ENCODE data around the gene SNX15. TPM values are rescaled to one million over a fixed set of nuclear protein-coding genes. Genes with fewer than 3 reads are reported as not detected.

Gene SNX15
- total and polyA plus RNA-seq, 12 donors, result 16.4 to 35.9 (median 22.5) TPM

- intact Hi-C loops (cut with DNase I), result loop anchor here in 1 of 2 donors (10.0 kb wide), 2 partner anchors 60 to 170 kb away; partner anchors contain the start of gene CDC42BPG
- Histone ChIP-seq H3K27me3 (no peaks in the 10 kb centered on the region), H3K4me3 (peak overlapping the region in 3 of 4 donors; percentile 42 to 76 (median 55)), H3K9me3 (replicated peaks in 1 of 3) (no peaks in the 10 kb centered on the region), H3K27ac (peak overlapping the region; percentile 95 to 100 (median 98)), H3K4me1 (replicated peaks in 1 of 2) (peaks cover 12 to 17% of the 10 kb centered on the region in 2 donors), H3K36me3 (replicated peaks in 1 of 2) (peaks cover 0 to 14% of the 10 kb centered on the region in 2 donors)
- TF ChIP-seq CTCF (IDR thresholded peaks at IDR 0.05), result no peak
- no peak for TF ChIP-seq POLR2A (IDR thresholded peaks at IDR 0.05)
- peak in 2 of 7 donors; percentile 35 to 59 for DNase-seq
- WGBS, 4 donors, result 31 to 54% (median 37%) methylated on average over 13 to 23 of the region's 23 CpGs
Observed at GRCh38 chr11:65014726-65015227, 12.5 kb upstream of the SNX15 start.

GRCh38 chr11:65016705-65017104 lies 10.5 kb upstream of the SNX15 start:
- Histone ChIP-seq H3K27me3 (no peaks in the 10 kb centered on the region), H3K9me3 (replicated peaks in 1 of 3) (no peaks in the 10 kb centered on the region), H3K4me3 (no peak overlapping the region), H3K27ac (no peak overlapping the region), H3K4me1 (replicated peaks in 1 of 2) (peaks cover 12 to 17% of the 10 kb centered on the region in 2 donors), H3K36me3 (replicated peaks in 1 of 2) (peaks cover 0 to 27% of the 10 kb centered on the region in 2 donors)
- 76 to 94% (median 82%) methylated on average over 4 of the region's 4 CpGs for WGBS, 4 donors
- no peak for DNase-seq
- no peak for TF ChIP-seq CTCF (IDR thresholded peaks at IDR 0.05)
- no peak for TF ChIP-seq POLR2A (IDR thresholded peaks at IDR 0.05)
- intact Hi-C loops (cut with DNase I), result loop anchor here in 1 of 2 donors (10.0 kb wide), 2 partner anchors 58 to 172 kb away; partner anchors contain the start of gene CDC42BPG

- 92 to 97% (median 95%) methylated on average over 6 of the region's 6 CpGs for WGBS, 4 donors
- Histone ChIP-seq H3K4me1 (replicated peaks in 1 of 2) (peaks cover 9 to 16% of the 10 kb centered on the region in 2 donors), H3K4me3 (no peak overlapping the region), H3K36me3 (replicated peaks in 1 of 2) (peaks cover 0 to 29% of the 10 kb centered on the region in 2 donors), H3K27me3 (no peaks in the 10 kb centered on the region), H3K27ac (no peak overlapping the region), H3K9me3 (replicated peaks in 1 of 3) (no peaks in the 10 kb centered on the region)
- no peak for DNase-seq
- intact Hi-C loops (cut with DNase I), result loop anchor here in 1 of 2 donors (10.0 kb wide), 2 partner anchors 57 to 173 kb away; partner anchors contain the start of gene CDC42BPG
- TF ChIP-seq POLR2A (IDR thresholded peaks at IDR 0.05) (no peak), CTCF (IDR thresholded peaks at IDR 0.05) (no peak)
Observed at GRCh38 chr11:65017937-65018336, 9.3 kb upstream of the SNX15 start.

DNA sequence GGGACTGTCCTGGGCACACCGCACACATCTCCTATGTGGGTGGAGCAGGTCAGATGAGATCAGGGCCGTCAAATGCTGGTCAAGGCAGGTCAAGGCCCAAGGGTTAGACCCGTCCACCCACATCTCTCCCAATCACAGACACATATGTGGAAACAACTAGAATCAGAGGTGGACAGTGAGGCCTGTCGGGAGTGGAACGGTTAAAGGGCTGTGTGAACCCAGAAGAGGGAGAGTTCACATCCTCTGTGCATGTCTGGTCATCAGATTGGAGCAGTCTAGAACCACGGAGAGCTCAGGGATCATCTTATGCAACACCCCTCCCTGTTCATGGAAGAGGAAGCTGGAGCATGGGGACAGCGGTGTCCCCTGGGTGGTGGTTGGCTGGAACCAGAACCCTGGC lies 7.4 kb upstream of the SNX15 start:
- Histone ChIP-seq H3K4me1 (replicated peaks in 1 of 2) (peaks cover 1 to 8% of the 10 kb centered on the region in 2 donors), H3K4me3 (no peak overlapping the region), H3K9me3 (replicated peaks in 1 of 3) (no peaks in the 10 kb centered on the region), H3K27me3 (no peaks in the 10 kb centered on the region), H3K36me3 (replicated peaks in 1 of 2) (peaks cover 0 to 29% of the 10 kb centered on the region in 2 donors), H3K27ac (no peak overlapping the region)
- no peak for TF ChIP-seq CTCF (IDR thresholded peaks at IDR 0.05)
- no peak for TF ChIP-seq POLR2A (IDR thresholded peaks at IDR 0.05)
- intact Hi-C loops (cut with DNase I), result loop anchor here (10.0 kb wide), 3 partner anchors 55 to 175 kb away; partner anchors contain the start of genes CDC42BPG (in 1 of the 2) and PPP2R5B (in 1 of the 2)
- 86 to 92% (median 88%) methylated on average over 7 of the region's 7 CpGs for WGBS, 4 donors
- no peak for DNase-seq

All from adrenal gland (tissue), 12 donors.